ENCODE measurements around the gene DIRAS2.

DIRAS2 gene, protein sequence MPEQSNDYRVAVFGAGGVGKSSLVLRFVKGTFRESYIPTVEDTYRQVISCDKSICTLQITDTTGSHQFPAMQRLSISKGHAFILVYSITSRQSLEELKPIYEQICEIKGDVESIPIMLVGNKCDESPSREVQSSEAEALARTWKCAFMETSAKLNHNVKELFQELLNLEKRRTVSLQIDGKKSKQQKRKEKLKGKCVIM

GRCh38 chr9:90642570-90643539, at the start of gene DIRAS2:
DIRAS2 (minus strand) TSS chr9:90642824; CDS start chr9:90613827, 28,997 bp downstream.
- peak within 1 kb of the TSS; percentile 40 for H3K4me3 ChIP-seq (ENCODE audit: low read depth, low read length)
- peak; percentile 75 for TF ChIP-seq CTCF (IDR thresholded peaks at IDR 0.05; ENCODE audit: control insufficient read depth, extremely low read depth, insufficient read depth)
- DNase-seq (ENCODE audit: low read depth) = peak; percentile 77

DNA sequence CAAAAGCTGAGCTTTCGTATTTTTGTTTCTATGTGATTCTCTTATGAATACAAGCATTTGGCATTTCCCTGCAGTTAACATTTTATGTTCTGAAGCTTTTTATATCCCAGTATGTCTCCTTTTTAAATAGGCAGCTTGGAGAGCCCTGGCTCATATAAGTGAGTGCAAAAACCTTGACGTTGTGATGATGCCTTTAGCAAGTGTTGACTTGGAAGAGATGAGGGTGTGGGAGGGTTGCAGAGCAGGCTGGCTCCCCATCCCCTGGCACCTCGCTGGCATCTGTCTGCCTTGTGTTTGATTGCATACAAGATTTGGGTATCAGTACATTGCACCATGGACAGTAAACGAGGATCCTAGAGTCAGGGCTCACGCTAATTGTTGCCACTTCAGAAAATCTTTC, 42.1 kb upstream of the DIRAS2 start:
- no peak overlapping the region for H3K4me3 ChIP-seq (ENCODE audit: low read depth, low read length)

GRCh38 chr9:90684106-90684505, 41.5 kb upstream of the DIRAS2 start:
- no peak overlapping the region for H3K4me3 ChIP-seq (ENCODE audit: low read depth, low read length)
- DNase-seq (ENCODE audit: low read depth) = no peak
- no peak for TF ChIP-seq CTCF (IDR thresholded peaks at IDR 0.05; ENCODE audit: control insufficient read depth, extremely low read depth, insufficient read depth)

More for the DNA sequence above, 42.1 kb upstream of the DIRAS2 start:
- TF ChIP-seq CTCF (IDR thresholded peaks at IDR 0.05; ENCODE audit: control insufficient read depth, extremely low read depth, insufficient read depth) = no peak
- no peak for DNase-seq (ENCODE audit: low read depth)

DNA sequence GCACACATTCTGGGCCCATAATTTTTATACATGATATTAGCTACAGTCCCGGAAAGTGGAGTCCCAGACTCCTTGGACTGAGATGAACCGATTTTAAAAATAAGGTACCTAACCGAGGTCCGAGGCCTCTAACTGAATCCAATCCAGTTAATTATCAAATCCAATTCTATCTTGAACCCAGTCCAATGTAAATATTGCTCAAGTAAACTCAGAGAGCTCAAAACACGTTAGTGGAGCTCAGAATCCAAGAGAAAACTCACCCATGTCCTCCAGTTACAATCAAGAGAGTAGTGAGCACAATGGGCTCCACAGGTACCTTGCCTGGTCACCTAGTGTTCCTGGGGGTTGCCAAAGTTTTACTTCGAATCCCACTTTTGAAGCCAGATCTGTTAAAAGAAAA, 37.9 kb upstream of the DIRAS2 start:
- no peak for TF ChIP-seq CTCF (IDR thresholded peaks at IDR 0.05; ENCODE audit: control insufficient read depth, extremely low read depth, insufficient read depth)
- H3K4me3 ChIP-seq (ENCODE audit: low read depth, low read length) = no peak overlapping the region
- no peak for DNase-seq (ENCODE audit: low read depth)

DNA sequence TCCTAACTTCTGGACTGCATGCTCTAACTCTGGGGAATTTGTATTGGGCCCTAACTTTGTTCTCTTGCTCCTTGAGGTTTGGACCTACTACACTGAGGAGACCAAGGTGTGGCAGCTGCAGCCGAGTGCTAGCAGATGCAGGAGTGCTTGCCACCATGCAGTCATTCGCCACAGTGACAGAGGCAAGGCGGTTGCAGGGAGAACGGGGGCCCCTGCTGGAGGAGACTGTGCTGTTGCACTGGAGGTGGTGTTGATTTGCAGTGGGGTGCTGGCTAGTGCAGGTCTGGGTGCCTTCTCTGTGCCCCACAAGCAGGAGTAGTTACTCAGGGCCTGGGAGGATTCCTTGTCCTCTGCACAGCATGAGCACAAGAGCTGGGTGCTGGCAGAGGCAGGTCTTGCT, 22.4 kb upstream of the DIRAS2 start:
- no peak overlapping the region for H3K4me3 ChIP-seq (ENCODE audit: low read depth, low read length)
- no peak for TF ChIP-seq CTCF (IDR thresholded peaks at IDR 0.05; ENCODE audit: control insufficient read depth, extremely low read depth, insufficient read depth)
- no peak for DNase-seq (ENCODE audit: low read depth)

DNA sequence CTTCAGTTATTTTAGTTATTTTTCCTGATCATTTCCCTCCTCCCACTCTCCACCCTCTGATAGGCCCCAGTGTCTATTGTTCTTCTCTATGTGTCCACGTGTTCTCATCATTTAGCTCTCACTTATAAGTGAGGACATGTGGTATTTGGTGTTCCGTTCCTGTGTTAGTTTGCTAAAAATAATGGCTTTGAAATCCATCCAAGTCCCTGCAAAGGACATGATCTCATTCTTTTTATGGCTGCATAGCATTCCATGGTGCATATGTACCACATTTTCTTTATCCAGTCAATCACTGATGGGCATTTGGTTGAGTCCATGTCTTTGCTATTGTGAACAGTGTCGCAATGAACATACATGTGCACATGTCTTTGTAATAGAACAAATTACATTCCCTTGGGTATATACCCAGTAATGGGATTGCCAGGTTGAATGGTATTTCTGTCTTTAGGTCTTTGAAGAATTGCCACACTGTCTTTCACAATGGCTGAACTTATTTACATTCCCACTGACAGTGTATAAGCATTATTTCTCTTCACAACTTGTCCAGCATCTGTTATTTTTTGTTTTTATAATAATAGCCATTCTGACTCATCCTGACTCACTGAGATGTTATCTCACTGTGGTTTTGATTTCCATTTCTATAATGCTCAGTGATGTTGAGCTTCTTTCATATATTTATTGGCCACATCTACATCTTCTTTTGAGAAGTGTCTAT, 17.2 kb upstream of the DIRAS2 start:
- no peak overlapping the region for H3K4me3 ChIP-seq (ENCODE audit: low read depth, low read length)
- TF ChIP-seq CTCF (IDR thresholded peaks at IDR 0.05; ENCODE audit: control insufficient read depth, extremely low read depth, insufficient read depth) = no peak
- DNase-seq (ENCODE audit: low read depth) = no peak
